ENCODE measurements around the gene TCF25.

- no peak for TF ChIP-seq CTCF (IDR thresholded peaks at IDR 0.05)
- TF ChIP-seq POLR2A (IDR thresholded peaks at IDR 0.05): no peak
These were observed 30.7 kb upstream of the TCF25 start for GRCh38 chr16:89842471-89843408.

All from esophagus squamous epithelium (tissue), 4 donors.